HepG2 (cell line): ENCODE results near the gene ATG2A. TPM values are rescaled to one million over a fixed set of nuclear protein-coding genes. Genes with fewer than 3 reads are reported as not detected.

Source experiments
- ATAC-seq: fragments of 200-7000 bp; cut with Tn5 transposase; 3 replicates; pipeline ENCODE4 v1.9.1; 2020; ENCODE audit warnings: mild to moderate bottlenecking, moderate library complexity
- BruUV-seq: library from RNA; stranded (reverse); fragments of 400-500 nt; replicated peaks from 2 replicates; lab custom pipeline; 2021; lab: Mats Ljungman, UMichigan
- CTCF ChIA-PET: fragments of 300-600 bp; formaldehyde crosslinking; extraction: SDS; loops from one replicate; lab custom pipeline; 2021; ENCODE audit warnings: low total read pairs, inconsistent platforms, low intra/inter-chr PET ratio; lab: Yijun Ruan, JAX
- POLR2A ChIA-PET: fragments of 350-600 bp; sonication (Branson Sonifier 250); formaldehyde crosslinking; loops from one replicate; lab custom pipeline; 2020; ENCODE audit warnings: antibody characterized with exemption, inconsistent platforms; lab: Yijun Ruan, JAX
- DNase-seq: peaks from one replicate; pipeline ENCODE4 v3.0.0-alpha.2; 2015; ENCODE audit warnings: low spot score
- FAIRE-seq: peaks from 3 replicates; lab custom pipeline; 2011; peaks lifted over from hg19 to GRCh38; lab: Jason Lieb, UNC
- H2AFZ ChIP-seq: one replicate; pipeline ENCODE4 v1.6.1; 2011; ENCODE audit warnings: low read length, inconsistent platforms
- H3K27ac ChIP-seq: fragments of 300-600 bp; 3 replicates; pipeline ENCODE4 v1.8.0; 2011; ENCODE audit warnings: mixed run types, mild to moderate bottlenecking, mixed read lengths, low read length, inconsistent platforms; ENCODE audit not compliant: insufficient read depth; ENCODE audit errors: extremely low read length
- H3K27me3 ChIP-seq, 2 experiments: fragments of 200-600 bp in 1 of 2; 2 replicates in 1 of 2; 3 replicates in 1 of 2; pipeline versions ENCODE4 v1.6.0 to v1.8.0; 2011; ENCODE audit warnings: low read length in 2 of 2, mild to moderate bottlenecking in 2 of 2, moderate library complexity in 2 of 2, inconsistent platforms in 1 of 2; ENCODE audit not compliant: insufficient read depth in 2 of 2, control insufficient read depth in 1 of 2
- H3K36me3 ChIP-seq, 2 experiments: fragments of 200-600 bp in 1 of 2; replicated peaks in 1 of 2; 2 replicates in 1 of 2; 3 replicates in 1 of 2; pipeline versions ENCODE4 v1.5.1 to v1.8.0; 2011; ENCODE audit warnings: low read length in 2 of 2, inconsistent platforms in 1 of 2; ENCODE audit not compliant: insufficient read depth in 2 of 2, control insufficient read depth in 1 of 2
- H3K4me1 ChIP-seq: 2 replicates; pipeline ENCODE4 v1.5.1; 2012; ENCODE audit warnings: low read length, inconsistent platforms; ENCODE audit not compliant: insufficient read depth
- H3K4me2 ChIP-seq: 2 replicates; pipeline ENCODE4 v1.6.0; 2011; ENCODE audit warnings: low read depth, low read length, inconsistent platforms
- H3K4me3 ChIP-seq, 3 experiments: fragments of 200-600 bp in 1 of 3; sonication (generic), shearing (Covaris generic) in 1 of 3; replicated peaks in 1 of 3; 2 replicates each; pipeline ENCODE4 v1.5.1; 2011 to 2016; ENCODE audit warnings: low read length in 3 of 3, inconsistent platforms in 2 of 3, low read depth in 2 of 3, mild to moderate bottlenecking in 2 of 3, control low read depth in 1 of 3, mixed read lengths in 1 of 3; ENCODE audit not compliant: insufficient read depth in 1 of 3
- H3K79me2 ChIP-seq: one replicate; pipeline ENCODE4 v1.6.1; 2011; ENCODE audit warnings: low read length, inconsistent platforms; ENCODE audit not compliant: insufficient read depth
- H3K9ac ChIP-seq: 2 replicates; pipeline ENCODE4 v1.6.0; 2011; ENCODE audit warnings: mild to moderate bottlenecking, low read depth, low read length, inconsistent platforms; ENCODE audit not compliant: insufficient read depth
- H3K9me3 ChIP-seq: 2 replicates; pipeline ENCODE4 v1.5.1; 2012; ENCODE audit warnings: mild to moderate bottlenecking, low read length
- H4K20me1 ChIP-seq: 2 replicates; pipeline ENCODE4 v1.6.0; 2011; ENCODE audit warnings: inconsistent platforms, mild to moderate bottlenecking, low read length, moderate library complexity; ENCODE audit not compliant: insufficient read depth
- ATF2 ChIP-seq: sonication (generic); formaldehyde crosslinking; IDR thresholded peaks from 2 replicates; pipeline ENCODE4 v1.4.0; 2020; ENCODE audit warnings: missing genetic modification reagents
- CHD4 ChIP-seq: fragments of 200-600 bp; sonication (generic); IDR thresholded peaks from 2 replicates; pipeline ENCODE4 v1.7.0; 2017; ENCODE audit warnings: mild to moderate bottlenecking, low read length, borderline replicate concordance
- CREB1 ChIP-seq, 2 experiments: fragments of 450-650 bp in 1 of 2; IDR thresholded peaks; 2 replicates each; pipeline ENCODE4 v1.6.1; 2016 to 2017; ENCODE audit warnings: control low read depth in 1 of 2, mild to moderate bottlenecking in 1 of 2, missing compliant biosample characterization in 1 of 2, missing genetic modification characterization in 1 of 2
- DR1 ChIP-seq: sonication (generic); formaldehyde crosslinking; IDR thresholded peaks from 2 replicates; pipeline ENCODE4 v1.8.0; 2021; ENCODE audit warnings: mild to moderate bottlenecking, missing genetic modification reagents, inconsistent platforms
- GLI4 ChIP-seq: sonication (generic); formaldehyde crosslinking; IDR thresholded peaks from 2 replicates; pipeline ENCODE4 v1.5.1; 2020; ENCODE audit warnings: missing genetic modification reagents, mild to moderate bottlenecking, moderate library complexity, borderline replicate concordance
- ZFP36L2 ChIP-seq: sonication (generic); formaldehyde crosslinking; IDR thresholded peaks from 2 replicates; pipeline ENCODE4 v1.4.0; 2020; ENCODE audit warnings: missing genetic modification reagents
- ZMYM4 ChIP-seq: sonication (generic); formaldehyde crosslinking; IDR thresholded peaks from 2 replicates; pipeline ENCODE4 v1.8.1; 2023; ENCODE audit warnings: mild to moderate bottlenecking, missing genetic modification reagents
- ZNF33B ChIP-seq: sonication (generic); formaldehyde crosslinking; IDR thresholded peaks from 2 replicates; pipeline ENCODE4 v1.5.1; 2020; ENCODE audit warnings: mild to moderate bottlenecking, missing genetic modification reagents
- ZNF501 ChIP-seq: sonication (generic); formaldehyde crosslinking; IDR thresholded peaks from 2 replicates; pipeline ENCODE4 v1.5.1; 2020; ENCODE audit warnings: mild to moderate bottlenecking, moderate library complexity, missing genetic modification reagents
- ZNF720 ChIP-seq: sonication (generic); formaldehyde crosslinking; IDR thresholded peaks from 2 replicates; pipeline ENCODE4 v1.4.0; 2020; ENCODE audit warnings: missing genetic modification reagents
- WGBS: methylation state at CpG from one replicate; pipeline ENCODE4 v1.1.6; 2017; ENCODE audit warnings: low lambda C conversion rate; 5-methylcytosine and 5-hydroxymethylcytosine counted together
- in situ Hi-C: cut with HindIII; loops from 2 replicates; pipeline ENCODE4 v1.10.0; 2017; ENCODE audit warnings: low pct_unique_long_range_greater_than_20kb; ENCODE audit not compliant: extremely low pct_ligation_motif_present
- intact Hi-C: fragments of 100-400 bp; cut with micrococcal nuclease; formaldehyde crosslinking; loops from one replicate; pipeline ENCODE4 v1.10.0; 2022; ENCODE audit not compliant: unreplicated experiment
- polyA plus RNA-seq, 8 experiments: library from polyadenylated mRNA; depleted of rRNA in 3 of 8; stranded (reverse) in 7 of 8; unstranded in 1 of 8; fragments of >200 nt; fragmentation: Illumina TruSeq in 4 of 8; extraction: Trizol in 4 of 8; gene quantifications; 2 replicates each; pipeline versions ENCODE4 v1.2.1 to v1.2.3, GENCODE V29; 2011 to 2016; ENCODE audit warnings: low read depth in 4 of 8, missing spikeins in 1 of 8, mixed read lengths in 1 of 8; ENCODE audit not compliant: insufficient read depth in 1 of 8
- total RNA-seq, 5 experiments: library from RNA; depleted of rRNA; stranded (reverse); fragments of >200 nt; fragmentation: Illumina TruSeq; extraction: Trizol; gene quantifications; 2 replicates each; pipeline ENCODE4 v1.2.3, GENCODE V29; 2016; ENCODE audit warnings: low read depth in 1 of 5

The ATG2A gene
- total and polyA plus RNA-seq, 2 of the 13 experiments (the other 11 are each of a cell fraction or from before 2014, with no cell fraction given): 6.7 to 8.0 TPM

DNA sequence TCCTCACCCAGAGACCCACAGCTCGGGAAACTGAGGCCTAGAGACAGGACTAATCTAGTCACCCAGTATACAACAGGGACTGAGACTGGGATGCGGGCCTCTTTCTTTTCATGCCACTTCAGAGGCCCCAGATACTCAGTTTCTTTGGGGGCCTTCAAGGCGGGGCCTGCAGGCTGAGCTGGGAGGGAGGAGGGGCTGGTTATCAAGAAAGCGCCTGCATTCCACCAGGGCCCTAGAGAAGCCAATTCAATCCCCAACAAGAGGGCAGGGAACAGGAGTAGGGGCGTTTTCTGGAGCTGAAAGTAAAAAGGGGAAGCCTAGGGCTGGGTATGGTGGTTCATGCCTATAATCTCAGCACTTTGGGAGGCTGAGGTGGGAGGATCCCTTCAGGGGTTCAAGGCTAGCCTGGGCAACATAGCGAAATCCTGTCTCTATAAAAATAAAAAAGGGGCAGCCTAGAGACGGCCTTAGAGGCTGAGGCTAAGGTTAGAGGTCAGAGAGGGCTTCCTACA is 1.6 kb downstream of the ATG2A start:
- FAIRE-seq (no peak), ATAC-seq (no peak), DNase-seq (no peak)
- Histone ChIP-seq H3K4me3 (peak overlapping the region; percentile 72 to 100 (median 93); a peak in 4 of 6 replicates), H3K9me3 (no peaks in the 10 kb centered on the region), H3K9ac (peak overlapping the region; percentile 90; the same call in 1 of the 2 replicates), H3K27ac (no peak overlapping the region), H3K79me2 (peaks cover 15% of the 10 kb centered on the region), H3K4me1 (peaks cover 36% of the 10 kb centered on the region), H3K4me2 (peak overlapping the region; percentile 87), H4K20me1 (peaks cover 5% of the 10 kb centered on the region; the same call in 1 of the 2 replicates), H3K27me3 (no peaks in the 10 kb centered on the region; a peak in 1 of 5 replicates), H3K36me3 (peaks cover 30 to 35% of the 10 kb centered on the region in 2 experiments; a peak in 4 of 5 replicates), H2AFZ (no peak overlapping the region)
- TF ChIP-seq ZNF501 (CRISPR knock-in tag) (no peak), ZMYM4 (CRISPR knock-in tag) (no peak), CHD4 (no peak), CREB1 (IDR thresholded peaks at IDR 0.05) (no peak), CREB1 (CRISPR knock-in tag; IDR thresholded peaks at IDR 0.05) (no peak), ATF2 (CRISPR knock-in tag) (no peak), ZNF33B (no peak)
- in situ Hi-C loops: no loop called here
- ChIA-PET CTCF (no interaction called here), POLR2A (interaction anchor here (1.1 to 2.1 kb wide), 5 partner anchors 9 to 196 kb away, joined by 4 to 15 read pairs (median 5); partner anchors contain the start of genes BATF2, GPHA2, PPP2R5B and TM7SF2)
- intact Hi-C loops: no loop called here
- 83% methylated on average over 6 of the region's 7 CpGs for WGBS
- BruUV-seq: TSS peak; percentile 67

GRCh38 chr11:64914123-64914522 is 2.9 kb downstream of the ATG2A start:
- intact Hi-C loops: no loop called here
- no peak overlapping the region for H3K4me3 ChIP-seq
- POLR2A ChIA-PET: no interaction called here
- H3K79me2 ChIP-seq: peaks cover 15% of the 10 kb centered on the region
- ATAC-seq: no peak
- no peak overlapping the region for H2AFZ ChIP-seq
- no peaks in the 10 kb centered on the region for H3K9me3 ChIP-seq
- no peaks in the 10 kb centered on the region; a peak in 1 of 5 replicates for H3K27me3 ChIP-seq
- H3K36me3 ChIP-seq: peaks cover 36 to 44% of the 10 kb centered on the region in 2 experiments; a peak in 4 of 5 replicates
- BruUV-seq: no TSS peak
- no peak overlapping the region for H3K9ac ChIP-seq
- FAIRE-seq: no peak
- H4K20me1 ChIP-seq: peaks cover 5% of the 10 kb centered on the region; the same call in 1 of the 2 replicates
- no peak for DNase-seq
- no peak for TF ChIP-seq ZNF720
- TF ChIP-seq DR1 (CRISPR knock-in tag): no peak
- no peak for TF ChIP-seq ZFP36L2 (CRISPR knock-in tag)
- no peak for TF ChIP-seq GLI4 (CRISPR knock-in tag)
- TF ChIP-seq, all 625 proteins: peak for 0
- Histone ChIP-seq H3K4me2 (no peak overlapping the region), H3K4me1 (peaks cover 24% of the 10 kb centered on the region), H3K27ac (no peak overlapping the region)
- in situ Hi-C loops: no loop called here
- WGBS: 80% methylated on average over 1 of the region's 17 CpGs
- CTCF ChIA-PET: no interaction called here
